H9 (cell line): ENCODE results near the gene ANKMY2. TPM values are rescaled to one million over a fixed set of nuclear protein-coding genes. Genes with fewer than 3 reads are reported as not detected.

ENCODE experiments used
- DNase-seq: peaks from one replicate; pipeline ENCODE4 v3.0.0-alpha.2; 2017
- H2AFZ ChIP-seq: one replicate; pipeline ENCODE4 v1.6.1; 2013; ENCODE audit warnings: mild to moderate bottlenecking, low read length, control low read depth, moderate library complexity
- H2AK5ac ChIP-seq: 2 replicates; pipeline ENCODE4 v1.6.1; 2013; ENCODE audit warnings: low read length, control low read depth, mixed read lengths; ENCODE audit not compliant: insufficient read length
- H2BK120ac ChIP-seq: one replicate; pipeline ENCODE4 v1.6.1; 2013; ENCODE audit warnings: low read depth, mild to moderate bottlenecking, low read length, control low read depth, inconsistent platforms; ENCODE audit not compliant: poor library complexity, severe bottlenecking
- H2BK12ac ChIP-seq: 2 replicates; pipeline ENCODE4 v1.6.1; 2013; ENCODE audit warnings: low read length, control low read depth, mixed read lengths, low read depth; ENCODE audit not compliant: insufficient read length
- H2BK15ac ChIP-seq: 2 replicates; pipeline ENCODE4 v1.6.1; 2013; ENCODE audit warnings: low read depth, low read length, control low read depth
- H2BK20ac ChIP-seq: one replicate; pipeline ENCODE4 v1.6.1; 2013; ENCODE audit warnings: low read depth, mild to moderate bottlenecking, low read length, control low read depth, inconsistent platforms; ENCODE audit not compliant: poor library complexity, severe bottlenecking
- H2BK5ac ChIP-seq: 2 replicates; pipeline ENCODE4 v1.6.1; 2013; ENCODE audit warnings: low read length, control low read depth, mixed read lengths; ENCODE audit not compliant: insufficient read length
- H3K14ac ChIP-seq: 2 replicates; pipeline ENCODE4 v1.6.1; 2013; ENCODE audit warnings: low read length, control low read depth; ENCODE audit not compliant: insufficient read depth
- H3K18ac ChIP-seq: 2 replicates; pipeline ENCODE4 v1.6.1; 2013; ENCODE audit warnings: low read depth, mild to moderate bottlenecking, mixed read lengths, low read length, control low read depth; ENCODE audit not compliant: insufficient read length
- H3K23ac ChIP-seq: 2 replicates; pipeline ENCODE4 v1.6.1; 2013; ENCODE audit warnings: low read length, control low read depth, mixed read lengths, low read depth; ENCODE audit not compliant: insufficient read length
- H3K23me2 ChIP-seq: 2 replicates; pipeline ENCODE4 v1.6.1; 2013; ENCODE audit warnings: low read depth, mild to moderate bottlenecking, mixed read lengths, low read length, control low read depth; ENCODE audit not compliant: insufficient read length, poor library complexity, severe bottlenecking
- H3K27ac ChIP-seq: 2 replicates; pipeline ENCODE4 v1.5.1; 2013; ENCODE audit warnings: low read length, control low read depth, mixed read lengths, low read depth; ENCODE audit not compliant: insufficient read length
- H3K27me3 ChIP-seq: 2 replicates; pipeline ENCODE4 v1.6.1; 2013; ENCODE audit warnings: low read length, control low read depth, inconsistent platforms; ENCODE audit not compliant: insufficient read depth
- H3K4ac ChIP-seq: 2 replicates; pipeline ENCODE4 v1.6.1; 2013; ENCODE audit warnings: low read depth, mild to moderate bottlenecking, control low read depth, inconsistent platforms, low read length, moderate library complexity
- H3K4me1 ChIP-seq: 2 replicates; pipeline ENCODE4 v1.6.1; 2013; ENCODE audit warnings: low read length, control low read depth, inconsistent platforms; ENCODE audit not compliant: insufficient read depth
- H3K4me2 ChIP-seq: 2 replicates; pipeline ENCODE4 v1.6.1; 2013; ENCODE audit warnings: low read length, control low read depth, mixed read lengths; ENCODE audit not compliant: insufficient read length, insufficient read depth
- H3K56ac ChIP-seq: 2 replicates; pipeline ENCODE4 v1.6.1; 2013; ENCODE audit warnings: low read depth, mild to moderate bottlenecking, mixed read lengths, low read length, control low read depth; ENCODE audit not compliant: insufficient read length
- H3K79me1 ChIP-seq: 2 replicates; pipeline ENCODE4 v1.6.1; 2013; ENCODE audit warnings: low read depth, mild to moderate bottlenecking, moderate library complexity, low read length, control low read depth, inconsistent platforms; ENCODE audit not compliant: insufficient read depth, poor library complexity, severe bottlenecking
- H3K79me2 ChIP-seq: 2 replicates; pipeline ENCODE4 v1.6.1; 2013; ENCODE audit warnings: low read length, control low read depth, inconsistent platforms; ENCODE audit not compliant: insufficient read depth
- H3K9ac ChIP-seq: 2 replicates; pipeline ENCODE4 v1.6.1; 2013; ENCODE audit warnings: low read length, control low read depth, mixed read lengths; ENCODE audit not compliant: insufficient read length; ENCODE audit errors: extremely low read depth
- H3K9me3 ChIP-seq: one replicate; pipeline ENCODE4 v1.6.1; 2013; ENCODE audit warnings: low read depth, low read length, inconsistent platforms; ENCODE audit not compliant: control insufficient read depth
- H3T11ph ChIP-seq: one replicate; pipeline ENCODE4 v1.6.1; 2013; ENCODE audit warnings: mild to moderate bottlenecking, low read length, control low read depth, inconsistent platforms
- H4K20me1 ChIP-seq: one replicate; pipeline ENCODE4 v1.6.1; 2013; ENCODE audit not compliant: control insufficient read depth, insufficient read length, insufficient read depth
- H4K5ac ChIP-seq: 2 replicates; pipeline ENCODE4 v1.6.1; 2013; ENCODE audit warnings: low read depth, mild to moderate bottlenecking, mixed read lengths, low read length, control low read depth; ENCODE audit not compliant: insufficient read length
- H4K8ac ChIP-seq: replicated peaks from 2 replicates; pipeline ENCODE4 v1.6.1; 2013; ENCODE audit warnings: low read length, control low read depth, mixed read lengths, low read depth; ENCODE audit not compliant: insufficient read length
- H4K91ac ChIP-seq: 2 replicates; pipeline ENCODE4 v1.6.1; 2013; ENCODE audit warnings: low read depth, mild to moderate bottlenecking, moderate library complexity, mixed read lengths, low read length, control low read depth; ENCODE audit not compliant: insufficient read length
- H3K27ac Mint-ChIP-seq, 3 experiments: 2 replicates in 2 of 3; 3 replicates in 1 of 3; pipeline ENCODE4 v1.8.0; 2020 to 2021; ENCODE audit warnings: mixed read lengths in 3 of 3, mild to moderate bottlenecking in 1 of 3, moderate library complexity in 1 of 3
- H3K27me3 Mint-ChIP-seq: 2 replicates; pipeline ENCODE4 v1.8.0; 2021; ENCODE audit warnings: low read depth, mild to moderate bottlenecking, moderate library complexity, mixed read lengths
- H3K36me3 Mint-ChIP-seq, 3 experiments: 2 replicates in 2 of 3; 3 replicates in 1 of 3; pipeline ENCODE4 v1.8.0; 2020 to 2021; ENCODE audit warnings: low read depth in 3 of 3, mixed read lengths in 3 of 3; ENCODE audit not compliant: insufficient read depth in 1 of 3
- H3K4me1 Mint-ChIP-seq, 2 experiments: 2 replicates each; pipeline ENCODE4 v1.8.0; 2020; ENCODE audit warnings: mixed read lengths in 2 of 2
- H3K4me3 Mint-ChIP-seq, 2 experiments: 2 replicates in 1 of 2; 3 replicates in 1 of 2; pipeline ENCODE4 v1.8.0; 2020 to 2021; ENCODE audit warnings: mild to moderate bottlenecking in 2 of 2, mixed read lengths in 2 of 2, moderate library complexity in 1 of 2
- H3K9me3 Mint-ChIP-seq, 2 experiments: 2 replicates in 1 of 2; 3 replicates in 1 of 2; pipeline ENCODE4 v1.8.0; 2020; ENCODE audit warnings: mild to moderate bottlenecking in 2 of 2, mixed read lengths in 2 of 2, moderate library complexity in 1 of 2
- CTCF ChIP-seq: fragments of 200-600 bp; sonication (generic); conservative IDR thresholded peaks from 3 replicates; pipeline ENCODE4 v1.8.0; 2021; ENCODE audit warnings: antibody characterized with exemption, mild to moderate bottlenecking
- WGBS: extraction: QIAGEN DNeasy Blood & Tissue Kit; methylation state at CpG from one replicate; pipeline ENCODE4 v1.1.7; 2013; ENCODE audit warnings: missing lambda C conversion rate, low lambda C conversion rate, mixed read lengths; ENCODE audit not compliant: insufficient read length; ENCODE audit errors: extremely low coverage; 5-methylcytosine and 5-hydroxymethylcytosine counted together
- total RNA-seq: library from RNA; stranded (reverse); gene quantifications from 2 replicates; pipeline ENCODE4 v1.2.1, GENCODE V29; 2021

Gene ANKMY2
- total RNA-seq, 1 experiment from 2014 or later, result 12.7 TPM

GRCh38 chr7:16587129-16587528 is 58.4 kb downstream of the ANKMY2 start:
- Histone ChIP-seq H2AFZ (no peak overlapping the region), H3K79me2 (no peaks in the 10 kb centered on the region), H3K23ac (no peak overlapping the region), H3K56ac (no peak overlapping the region), H3K79me1 (no peaks in the 10 kb centered on the region), H2BK120ac (no peak overlapping the region), H3T11ph (no peak overlapping the region), H4K91ac (no peak overlapping the region), H3K4me1 (peaks cover 2% of the 10 kb centered on the region; the same call in 1 of the 2 replicates), H4K8ac (no peak overlapping the region), H3K18ac (no peak overlapping the region), H3K9ac (no peak overlapping the region), H2BK5ac (no peak overlapping the region), H2BK15ac (no peak overlapping the region), H2AK5ac (no peak overlapping the region), H3K9me3 (no peaks in the 10 kb centered on the region), H3K4ac (no peak overlapping the region), H3K27me3 (no peaks in the 10 kb centered on the region), H4K20me1 (no peaks in the 10 kb centered on the region), H3K23me2 (no peaks in the 10 kb centered on the region), H2BK12ac (no peak overlapping the region), H3K27ac (no peak overlapping the region), H3K4me2 (no peak overlapping the region), H4K5ac (no peak overlapping the region), H3K14ac (no peak overlapping the region), H2BK20ac (no peak overlapping the region)
- H3K9me3 Mint-ChIP-seq, result no peaks in the 10 kb centered on the region
- H3K36me3 Mint-ChIP-seq, result peaks cover 0 to 2% (median 0%) of the 10 kb centered on the region in 3 experiments; a peak in 2 of 7 replicates
- no CpG with 5 or more reads among the region's 3 CpGs for WGBS
- TF ChIP-seq CTCF, result no peak
- DNase-seq, result no peak
- peaks cover 3% of the 10 kb centered on the region; the same call in 1 of the 2 replicates for H3K27me3 Mint-ChIP-seq
- H3K27ac Mint-ChIP-seq, result no peak overlapping the region
- peaks cover 9 to 19% of the 10 kb centered on the region in 2 experiments for H3K4me1 Mint-ChIP-seq
- H3K4me3 Mint-ChIP-seq, result no peak overlapping the region
